IMR-90 (cell line): Measurements from ENCODE around the gene CDO1. TPM values are rescaled to one million over a fixed set of nuclear protein-coding genes. Genes with fewer than 3 reads are reported as not detected.

Source experiments
- ATAC-seq: fragments of 200-7000 bp; cut with Tn5 transposase; 2 replicates; pipeline ENCODE4 v1.9.1; 2020; ENCODE audit warnings: low read depth, mild to moderate bottlenecking, moderate library complexity
- BruUV-seq: library from RNA; stranded (reverse); fragments of 400-500 nt; replicated peaks from 2 replicates; lab custom pipeline; 2021; lab: Mats Ljungman, UMichigan
- CTCF ChIA-PET: fragments of 300-600 bp; formaldehyde crosslinking; extraction: SDS; loops from one replicate; lab custom pipeline; 2021; ENCODE audit warnings: antibody characterized with exemption; lab: Yijun Ruan, JAX
- POLR2A ChIA-PET: fragments of 300-600 bp; sonication (Branson Sonifier 250); formaldehyde crosslinking; loops from one replicate; lab custom pipeline; 2022; ENCODE audit warnings: antibody characterized with exemption; ENCODE audit not compliant: unreplicated experiment; lab: Charles Lee
- DNase-seq: peaks from one replicate; pipeline ENCODE4 v3.0.0; 2013
- H2AFZ ChIP-seq: replicated peaks from 2 replicates; pipeline ENCODE3; 2013; ENCODE audit warnings: low read length, mild to moderate bottlenecking; ENCODE audit not compliant: poor library complexity
- H2AK5ac ChIP-seq: 2 replicates; pipeline ENCODE4 v1.6.1; 2013; ENCODE audit warnings: low read depth, low read length, inconsistent platforms
- H2AK9ac ChIP-seq: replicated peaks from 2 replicates; pipeline ENCODE3; 2013; ENCODE audit warnings: mild to moderate bottlenecking, low read depth, low read length, moderate library complexity; ENCODE audit not compliant: poor library complexity
- H2BK120ac ChIP-seq: 2 replicates; pipeline ENCODE4 v1.6.1; 2013; ENCODE audit warnings: low read depth, low read length, inconsistent platforms
- H2BK15ac ChIP-seq: 3 replicates; pipeline ENCODE4 v1.6.1; 2013; ENCODE audit warnings: low read depth, low read length, inconsistent platforms
- H2BK20ac ChIP-seq: 2 replicates; pipeline ENCODE4 v1.6.1; 2013; ENCODE audit warnings: low read depth, mild to moderate bottlenecking, inconsistent platforms, low read length, moderate library complexity
- H2BK5ac ChIP-seq: 2 replicates; pipeline ENCODE4 v1.6.1; 2013; ENCODE audit warnings: mild to moderate bottlenecking, low read depth, low read length, inconsistent platforms; ENCODE audit not compliant: poor library complexity, severe bottlenecking
- H3K14ac ChIP-seq: replicated peaks from 2 replicates; pipeline ENCODE4 v1.6.1; 2013; ENCODE audit warnings: low read depth, low read length, inconsistent platforms
- H3K18ac ChIP-seq: 2 replicates; pipeline ENCODE4 v1.6.1; 2013; ENCODE audit warnings: low read depth, low read length, control low read depth
- H3K23ac ChIP-seq: 2 replicates; pipeline ENCODE4 v1.6.1; 2013; ENCODE audit warnings: low read depth, low read length, inconsistent platforms
- H3K27ac ChIP-seq: 2 replicates; pipeline ENCODE4 v1.5.1; 2013; ENCODE audit warnings: mild to moderate bottlenecking, control low read depth, low read length; ENCODE audit not compliant: insufficient read depth
- H3K27me3 ChIP-seq: 2 replicates; pipeline ENCODE4 v1.6.1; 2013; ENCODE audit warnings: low read length; ENCODE audit not compliant: control insufficient read depth, insufficient read depth
- H3K36me3 ChIP-seq: 2 replicates; pipeline ENCODE4 v1.6.1; 2013; ENCODE audit warnings: low read length, mixed read lengths; ENCODE audit not compliant: control insufficient read depth, insufficient read depth
- H3K4ac ChIP-seq: 2 replicates; pipeline ENCODE4 v1.6.1; 2013; ENCODE audit warnings: low read depth, low read length, inconsistent platforms
- H3K4me1 ChIP-seq: 2 replicates; pipeline ENCODE4 v1.6.1; 2013; ENCODE audit warnings: low read length, mixed read lengths; ENCODE audit not compliant: control insufficient read depth, insufficient read depth
- H3K4me2 ChIP-seq: 2 replicates; pipeline ENCODE4 v1.6.1; 2013; ENCODE audit warnings: low read depth, mild to moderate bottlenecking, control low read depth, low read length, moderate library complexity
- H3K4me3 ChIP-seq: 2 replicates; pipeline ENCODE4 v1.5.1; 2013; ENCODE audit warnings: low read depth, mild to moderate bottlenecking, control low read depth, low read length, moderate library complexity; ENCODE audit not compliant: insufficient read depth
- H3K56ac ChIP-seq: 2 replicates; pipeline ENCODE4 v1.6.1; 2013; ENCODE audit warnings: low read length, inconsistent platforms; ENCODE audit not compliant: insufficient read depth; ENCODE audit errors: extremely low read depth
- H3K79me1 ChIP-seq, 2 experiments: 2 replicates each; pipeline ENCODE4 v1.6.1; 2013; ENCODE audit warnings: low read length in 2 of 2, inconsistent platforms in 1 of 2, low read depth in 1 of 2
- H3K9ac ChIP-seq: 2 replicates; pipeline ENCODE4 v1.6.1; 2013; ENCODE audit warnings: low read depth, low read length, control low read depth
- H3K9me1 ChIP-seq: 2 replicates; pipeline ENCODE4 v1.6.1; 2013; ENCODE audit warnings: low read length, inconsistent platforms; ENCODE audit not compliant: insufficient read depth
- H3K9me3 ChIP-seq: 2 replicates; pipeline ENCODE4 v1.6.1; 2013; ENCODE audit warnings: low read length; ENCODE audit not compliant: control insufficient read depth, insufficient read depth
- H4K20me1 ChIP-seq: 2 replicates; pipeline ENCODE4 v1.6.1; 2013; ENCODE audit warnings: low read length, inconsistent platforms; ENCODE audit not compliant: insufficient read depth
- H4K5ac ChIP-seq: 2 replicates; pipeline ENCODE4 v1.6.1; 2013; ENCODE audit warnings: mild to moderate bottlenecking, low read depth, low read length, control low read depth
- H4K8ac ChIP-seq, 2 experiments: 2 replicates each; pipeline ENCODE4 v1.6.1; 2013; ENCODE audit warnings: low read depth in 2 of 2, low read length in 2 of 2, control low read depth in 1 of 2, inconsistent platforms in 1 of 2
- H4K91ac ChIP-seq: 2 replicates; pipeline ENCODE4 v1.6.1; 2013; ENCODE audit warnings: low read depth, low read length, inconsistent platforms; ENCODE audit not compliant: insufficient read depth
- BHLHE40 ChIP-seq: fragments of 150-350 bp; IDR thresholded peaks from 2 replicates; pipeline ENCODE4 v1.6.1; 2016; ENCODE audit warnings: mild to moderate bottlenecking, low read depth, low read length
- CHD1 ChIP-seq: IDR thresholded peaks from 2 replicates; pipeline ENCODE4 v1.6.1; 2012; ENCODE audit warnings: low read depth, low read length, improper control_type of control experiment
- ELK1 ChIP-seq: fragments of 150-350 bp; IDR thresholded peaks from 2 replicates; pipeline ENCODE4 v1.6.1; 2016; ENCODE audit warnings: low read depth, mild to moderate bottlenecking, low read length, moderate library complexity, borderline replicate concordance
- MAFK ChIP-seq: IDR thresholded peaks from 2 replicates; pipeline ENCODE4 v1.6.1; 2012; ENCODE audit warnings: low read depth, low read length, improper control_type of control experiment
- MAZ ChIP-seq: IDR thresholded peaks from 2 replicates; pipeline ENCODE4 v1.6.1; 2012; ENCODE audit warnings: low read depth, mild to moderate bottlenecking, low read length, improper control_type of control experiment, moderate library complexity, borderline replicate concordance
- MXI1 ChIP-seq: IDR thresholded peaks from 2 replicates; pipeline ENCODE4 v1.6.1; 2012; ENCODE audit warnings: low read depth, mild to moderate bottlenecking, low read length, moderate library complexity, borderline replicate concordance
- POLR2A ChIP-seq: IDR thresholded peaks from 2 replicates; pipeline ENCODE4 v1.6.1; 2012; ENCODE audit warnings: mild to moderate bottlenecking, low read depth, low read length
- RAD21 ChIP-seq: IDR thresholded peaks from 2 replicates; pipeline ENCODE4 v1.6.1; 2012; ENCODE audit warnings: low read length, improper control_type of control experiment
- RCOR1 ChIP-seq: IDR thresholded peaks from 2 replicates; pipeline ENCODE4 v1.6.1; 2012; ENCODE audit warnings: mild to moderate bottlenecking, low read length, improper control_type of control experiment; ENCODE audit not compliant: insufficient replicate concordance
- RFX5 ChIP-seq: IDR thresholded peaks from 2 replicates; pipeline ENCODE4 v1.8.0; 2012; ENCODE audit warnings: low read depth, mild to moderate bottlenecking, low read length, moderate library complexity
- SMC3 ChIP-seq: fragments of 150-350 bp; IDR thresholded peaks from 2 replicates; pipeline ENCODE4 v1.6.1; 2016; ENCODE audit warnings: low read depth, mild to moderate bottlenecking, antibody characterized with exemption, low read length, moderate library complexity
- USF2 ChIP-seq: fragments of 150-350 bp; IDR thresholded peaks from 2 replicates; pipeline ENCODE4 v1.6.1; 2017; ENCODE audit warnings: mild to moderate bottlenecking, antibody characterized with exemption, low read length, low read depth
- WGBS, 2 experiments: methylation state at CpG; one replicate each; pipeline versions ENCODE4 v1.1.5 to v1.1.7; 2013; ENCODE audit warnings: missing lambda C conversion rate in 2 of 2; ENCODE audit not compliant: insufficient read length in 1 of 2; ENCODE audit errors: extremely low coverage in 2 of 2; 5-methylcytosine and 5-hydroxymethylcytosine counted together
- dilution Hi-C: fragments of 300-500 bp; cut with HindIII; formaldehyde crosslinking; loops from one replicate; pipeline ENCODE4 v1.14.3; 2018; ENCODE audit warnings: low sequenced_read_pairs; ENCODE audit not compliant: unreplicated experiment
- in situ Hi-C: fragments of 300-500 bp; cut with MboI; formaldehyde crosslinking; loops from 3 replicates; pipeline ENCODE4 v1.14.3; 2019; ENCODE audit warnings: low sequenced_read_pairs, inconsistent platforms, mixed read lengths
- intact Hi-C: fragments of 100-400 bp; cut with micrococcal nuclease; formaldehyde crosslinking; loops from 2 replicates; pipeline ENCODE4 v1.10.0; 2022
- polyA plus RNA-seq, 3 experiments: library from polyadenylated mRNA; depleted of rRNA; stranded (reverse); fragments of >200 nt; gene quantifications; 2 replicates each; pipeline ENCODE4 v1.2.3, GENCODE V29; 2012; ENCODE audit warnings: low replicate concordance in 1 of 3
- total RNA-seq: library from RNA; depleted of rRNA; stranded (reverse); fragments of >200 nt; gene quantifications from 2 replicates; pipeline ENCODE4 v1.2.3, GENCODE V29; 2012
- TF ChIP-seq, protein P1 (sequence below): conservative IDR thresholded peaks from 2 replicates; pipeline ENCODE4 v1.5.1; 2012; ENCODE audit warnings: mild to moderate bottlenecking, low read depth, low read length, improper control_type of control experiment

Gene CDO1
- total and polyA plus RNA-seq, 2 of the 4 experiments (the other 2 are of a cell fraction) = 4.8 to 8.6 TPM

DNA sequence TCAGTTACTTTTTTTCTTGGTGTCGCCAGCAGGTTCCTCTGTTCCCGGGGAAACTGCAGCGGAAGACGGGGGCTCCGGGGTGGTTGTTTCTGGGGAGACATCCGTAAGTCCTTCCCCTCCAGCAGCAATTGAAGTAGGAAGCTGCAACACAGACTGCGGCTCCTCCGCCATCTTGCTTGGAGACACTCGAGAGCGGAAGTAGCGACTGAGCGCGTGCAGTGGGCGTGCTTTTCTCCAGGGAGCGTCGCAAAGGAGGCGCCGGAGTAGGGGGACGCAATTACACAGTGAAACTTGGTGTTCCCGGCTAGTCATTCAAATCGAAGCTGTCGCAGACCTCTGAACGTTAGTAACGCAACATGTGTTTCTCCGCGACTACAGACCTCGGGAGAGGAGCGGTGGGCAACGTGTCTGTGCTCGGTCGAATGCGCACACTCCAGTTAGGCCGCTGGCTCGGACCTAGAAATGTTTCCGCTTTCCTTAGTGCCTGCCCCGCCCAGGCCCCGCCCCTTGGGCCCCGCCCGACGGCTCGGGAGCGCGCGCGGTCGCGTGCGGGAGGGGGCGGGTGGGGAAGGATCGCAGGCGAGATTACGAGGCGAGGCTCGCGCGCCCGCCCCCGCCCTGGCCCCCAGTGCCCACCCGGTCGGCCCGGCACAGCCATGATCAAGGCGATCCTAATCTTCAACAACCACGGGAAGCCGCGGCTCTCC is 25.1 kb upstream of the CDO1 start, which contains the start of the genes AP3S1 and ATG12:
Gene AP3S1, plus strand, starts transcription at position 554 of the 707 bp plus-strand sequence. Its CDS starts 103 bp downstream, at position 657.
Gene ATG12, minus strand, starts transcription at position 184 of the 707 bp plus-strand sequence. Its CDS starts 13 bp downstream, at position 171.
- peak within 1 kb of the TSS; percentile 100 for H3K18ac ChIP-seq
- peak within 1 kb of the TSS; percentile 100 for H2BK120ac ChIP-seq
- dilution Hi-C loops (no loop called here), intact Hi-C loops (loop anchor here (2.0 to 5.0 kb wide), 4 partner anchors 137 to 544 kb away; partner anchors contain the start of genes ARL14EPL and CCDC112), in situ Hi-C loops (loop anchor here (25.0 kb wide), 1 partner anchor 554 kb away; the partner anchor contains the start of gene CCDC112)
- H4K8ac ChIP-seq = peak within 1 kb of the TSS; percentile 91 to 100
- H3K27me3 ChIP-seq = no peaks in the 10 kb centered on the region
- peak within 1 kb of the TSS; percentile 82 for H3K4me3 ChIP-seq
- peaks cover 5% of the 10 kb centered on the region for H3K4me1 ChIP-seq
- peak within 1 kb of the TSS; percentile 100 for H3K23ac ChIP-seq
- ChIA-PET POLR2A (interaction anchor here (0.6 to 0.7 kb wide), 2 partner anchors 213 to 217 kb away, joined by 4 to 6 read pairs; no protein-coding TSS in a partner anchor), CTCF (interaction anchor here (1.3 kb wide), 1 partner anchor 10 kb away, joined by 4 read pairs; no protein-coding TSS in a partner anchor)
- peaks cover 38% of the 10 kb centered on the region for H4K20me1 ChIP-seq
- H2AK5ac ChIP-seq = peak within 1 kb of the TSS; percentile 54; the same call in 1 of the 2 replicates
- peak within 1 kb of the TSS; percentile 97 for H2BK20ac ChIP-seq
- H4K91ac ChIP-seq = peak within 1 kb of the TSS; percentile 100
- peak within 1 kb of the TSS; percentile 97 for H3K56ac ChIP-seq
- H3K9me1 ChIP-seq = peaks cover 2% of the 10 kb centered on the region; the same call in 1 of the 2 replicates
- H3K79me1 ChIP-seq = peaks cover 9 to 34% of the 10 kb centered on the region in 2 experiments
- peak within 1 kb of the TSS; percentile 98 for H2BK5ac ChIP-seq
- H2AFZ ChIP-seq = peak within 1 kb of the TSS; percentile 100
- peaks cover 2% of the 10 kb centered on the region; the same call in 1 of the 2 replicates for H3K36me3 ChIP-seq
- H3K27ac ChIP-seq = peak within 1 kb of the TSS; percentile 99
- peak within 1 kb of the TSS; percentile 98 for H3K4me2 ChIP-seq
- peak within 1 kb of the TSS; percentile 99 for H4K5ac ChIP-seq
- H3K9ac ChIP-seq = peak within 1 kb of the TSS; percentile 99
- peak within 1 kb of the TSS; percentile 90 for H2AK9ac ChIP-seq
- H3K4ac ChIP-seq = peak within 1 kb of the TSS; percentile 100
- no peaks in the 10 kb centered on the region for H3K9me3 ChIP-seq
- DNase-seq (peak; percentile 91), ATAC-seq (peak; percentile 89)
- no TSS peak for BruUV-seq
- WGBS, 2 experiments = 10% methylated on average over 26 of the region's 65 CpGs; no CpG with 5 or more reads in 1 of the 2 experiments
- peak within 1 kb of the TSS; percentile 100 for H3K14ac ChIP-seq
- peak within 1 kb of the TSS; percentile 100; the same call in 2 of the 3 replicates for H2BK15ac ChIP-seq
- TF ChIP-seq BHLHE40 = peak; percentile 89
- no peak for TF ChIP-seq MAFK
- TF ChIP-seq POLR2A = peak; percentile 91
- TF ChIP-seq USF2 = no peak; the same call in 1 of the 2 replicates
- no peak for TF ChIP-seq CHD1
- peak; percentile 60; the same call in 1 of the 2 replicates for TF ChIP-seq MAZ
- TF ChIP-seq RAD21 = no peak
- peak; percentile 89; the same call in 1 of the 2 replicates for TF ChIP-seq MXI1
- TF ChIP-seq, protein P1, sequence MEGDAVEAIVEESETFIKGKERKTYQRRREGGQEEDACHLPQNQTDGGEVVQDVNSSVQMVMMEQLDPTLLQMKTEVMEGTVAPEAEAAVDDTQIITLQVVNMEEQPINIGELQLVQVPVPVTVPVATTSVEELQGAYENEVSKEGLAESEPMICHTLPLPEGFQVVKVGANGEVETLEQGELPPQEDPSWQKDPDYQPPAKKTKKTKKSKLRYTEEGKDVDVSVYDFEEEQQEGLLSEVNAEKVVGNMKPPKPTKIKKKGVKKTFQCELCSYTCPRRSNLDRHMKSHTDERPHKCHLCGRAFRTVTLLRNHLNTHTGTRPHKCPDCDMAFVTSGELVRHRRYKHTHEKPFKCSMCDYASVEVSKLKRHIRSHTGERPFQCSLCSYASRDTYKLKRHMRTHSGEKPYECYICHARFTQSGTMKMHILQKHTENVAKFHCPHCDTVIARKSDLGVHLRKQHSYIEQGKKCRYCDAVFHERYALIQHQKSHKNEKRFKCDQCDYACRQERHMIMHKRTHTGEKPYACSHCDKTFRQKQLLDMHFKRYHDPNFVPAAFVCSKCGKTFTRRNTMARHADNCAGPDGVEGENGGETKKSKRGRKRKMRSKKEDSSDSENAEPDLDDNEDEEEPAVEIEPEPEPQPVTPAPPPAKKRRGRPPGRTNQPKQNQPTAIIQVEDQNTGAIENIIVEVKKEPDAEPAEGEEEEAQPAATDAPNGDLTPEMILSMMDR = no peak
- TF ChIP-seq ELK1 = no peak
- TF ChIP-seq RFX5 = no peak
- TF ChIP-seq SMC3 = 0 out of 2 replicates have a peak, but pooled peaks have one; percentile 3
- TF ChIP-seq RCOR1 = no peak
